H1 (cell line): ENCODE data around the gene ABHD12B. TPM values are rescaled to one million over a fixed set of nuclear protein-coding genes. Genes with fewer than 3 reads are reported as not detected.

ENCODE experiments used
- CTCF ChIA-PET: fragments of 300-600 bp; sonication (Branson Sonifier 250); formaldehyde crosslinking; loops from one replicate; lab custom pipeline; 2021; ENCODE audit not compliant: partially characterized antibody; lab: Charles Lee
- POLR2A ChIA-PET: fragments of 300-600 bp; sonication (Branson Sonifier 250); formaldehyde crosslinking; loops from one replicate; lab custom pipeline; 2021; ENCODE audit warnings: inconsistent platforms; ENCODE audit not compliant: partially characterized antibody; lab: Charles Lee
- DNase-seq, 2 experiments: peaks; one replicate each; pipeline versions ENCODE4 v3.0.0 to v3.0.0-alpha.2; 2010 to 2022; ENCODE audit warnings: low spot score in 2 of 2, low read depth in 1 of 2, mixed read lengths in 1 of 2
- FAIRE-seq: peaks from 2 replicates; lab custom pipeline; 2011; peaks lifted over from hg19 to GRCh38; lab: Jason Lieb, UNC
- H2AFZ ChIP-seq: 2 replicates; pipeline ENCODE4 v1.8.1; 2012; ENCODE audit warnings: low read length, inconsistent platforms
- H2AK5ac ChIP-seq: 2 replicates; pipeline ENCODE4 v1.6.1; 2013; ENCODE audit warnings: low read depth, low read length
- H2BK120ac ChIP-seq: replicated peaks from 2 replicates; pipeline ENCODE3; 2013; ENCODE audit warnings: low read depth, low read length, inconsistent platforms
- H2BK12ac ChIP-seq: 2 replicates; pipeline ENCODE4 v1.6.1; 2013; ENCODE audit warnings: low read depth, low read length
- H2BK15ac ChIP-seq: 2 replicates; pipeline ENCODE4 v1.6.1; 2013; ENCODE audit warnings: low read length
- H2BK20ac ChIP-seq: 2 replicates; pipeline ENCODE4 v1.6.1; 2013; ENCODE audit warnings: low read length
- H2BK5ac ChIP-seq: 2 replicates; pipeline ENCODE4 v1.6.1; 2013; ENCODE audit warnings: low read depth, low read length
- H3K14ac ChIP-seq: 2 replicates; pipeline ENCODE4 v1.6.1; 2013; ENCODE audit warnings: inconsistent platforms; ENCODE audit not compliant: insufficient read length
- H3K18ac ChIP-seq: 2 replicates; pipeline ENCODE4 v1.6.1; 2013; ENCODE audit warnings: low read length; ENCODE audit errors: extremely low read depth
- H3K23ac ChIP-seq: 2 replicates; pipeline ENCODE4 v1.6.1; 2013; ENCODE audit warnings: inconsistent platforms; ENCODE audit not compliant: insufficient read length
- H3K23me2 ChIP-seq: 2 replicates; pipeline ENCODE4 v1.6.1; 2013; ENCODE audit warnings: low read depth, low read length
- H3K27ac ChIP-seq: 2 replicates; pipeline ENCODE4 v1.6.1; 2011; ENCODE audit warnings: low read depth, low read length, inconsistent platforms
- H3K27me3 ChIP-seq, 4 experiments: replicated peaks in 1 of 4; 1 replicate in 1 of 4; 2 replicates in 3 of 4; pipeline versions ENCODE4 v1.6.1 to v1.8.1; 2011 to 2013; ENCODE audit warnings: low read length in 3 of 4, mild to moderate bottlenecking in 3 of 4, inconsistent platforms in 2 of 4, mixed read lengths in 2 of 4, moderate library complexity in 1 of 4; ENCODE audit not compliant: control insufficient read depth in 3 of 4, insufficient read depth in 3 of 4; ENCODE audit errors: extremely low read depth in 1 of 4
- H3K36me3 ChIP-seq, 4 experiments: 2 replicates each; pipeline versions ENCODE4 v1.6.1 to v1.8.1; 2011 to 2013; ENCODE audit warnings: mild to moderate bottlenecking in 4 of 4, low read length in 3 of 4, moderate library complexity in 2 of 4, control low read depth in 1 of 4, inconsistent platforms in 1 of 4; ENCODE audit not compliant: insufficient read depth in 4 of 4, control insufficient read depth in 2 of 4
- H3K4ac ChIP-seq: replicated peaks from 2 replicates; pipeline ENCODE3; 2013; ENCODE audit warnings: low read length, low read depth, mixed read lengths, inconsistent platforms; ENCODE audit not compliant: insufficient read length
- H3K4me1 ChIP-seq, 4 experiments: replicated peaks in 1 of 4; 1 replicate in 1 of 4; 2 replicates in 3 of 4; pipeline versions ENCODE4 v1.6.1 to v1.8.1; 2011 to 2013; ENCODE audit warnings: low read length in 3 of 4, inconsistent platforms in 2 of 4, mixed read lengths in 1 of 4; ENCODE audit not compliant: insufficient read depth in 4 of 4, control insufficient read depth in 3 of 4
- H3K4me2 ChIP-seq, 2 experiments: 2 replicates each; pipeline versions ENCODE4 v1.6.1 to v1.8.1; 2011 to 2013; ENCODE audit warnings: low read depth in 2 of 2, low read length in 2 of 2, control low read depth in 1 of 2, inconsistent platforms in 1 of 2, mild to moderate bottlenecking in 1 of 2; ENCODE audit not compliant: insufficient read depth in 1 of 2
- H3K4me3 ChIP-seq, 4 experiments: fragments of 200-600, 300-600 bp in 1 of 4; sonication (generic), shearing (Covaris generic), sonication (Bioruptor Twin) in 1 of 4; 2 replicates each; pipeline versions ENCODE4 v1.5.1 to v1.8.1; 2011 to 2016; ENCODE audit warnings: low read length in 4 of 4, low read depth in 3 of 4, control low read depth in 2 of 4, inconsistent platforms in 2 of 4, mild to moderate bottlenecking in 2 of 4, mixed read lengths in 1 of 4, moderate library complexity in 1 of 4; ENCODE audit not compliant: insufficient read depth in 2 of 4; ENCODE audit errors: extremely low read depth in 1 of 4
- H3K56ac ChIP-seq: replicated peaks from 2 replicates; pipeline ENCODE3; 2013; ENCODE audit warnings: low read depth, mild to moderate bottlenecking, mixed read lengths, low read length, inconsistent platforms; ENCODE audit not compliant: insufficient read length
- H3K79me1 ChIP-seq: 2 replicates; pipeline ENCODE4 v1.6.1; 2013; ENCODE audit warnings: low read depth, low read length, control low read depth
- H3K79me2 ChIP-seq, 2 experiments: 2 replicates each; pipeline versions ENCODE4 v1.6.1 to v1.8.1; 2012 to 2013; ENCODE audit warnings: low read length in 2 of 2, mild to moderate bottlenecking in 2 of 2, inconsistent platforms in 1 of 2; ENCODE audit not compliant: insufficient read depth in 2 of 2, control insufficient read depth in 1 of 2
- H3K9ac ChIP-seq, 4 experiments: replicated peaks in 1 of 4; 1 replicate in 1 of 4; 2 replicates in 3 of 4; pipeline versions ENCODE4 v1.6.1 to v1.8.1; 2011 to 2013; ENCODE audit warnings: low read depth in 3 of 4, low read length in 3 of 4, control low read depth in 2 of 4, mild to moderate bottlenecking in 2 of 4, moderate library complexity in 2 of 4, inconsistent platforms in 1 of 4; ENCODE audit errors: extremely low read depth in 1 of 4
- H3K9me3 ChIP-seq, 2 experiments: 2 replicates each; pipeline versions ENCODE4 v1.6.1 to v1.8.1; 2012 to 2013; ENCODE audit warnings: mild to moderate bottlenecking in 2 of 2, moderate library complexity in 2 of 2, control low read depth in 1 of 2, inconsistent platforms in 1 of 2, low read depth in 1 of 2, low read length in 1 of 2, mixed read lengths in 1 of 2; ENCODE audit not compliant: insufficient read depth in 2 of 2
- H4K20me1 ChIP-seq, 2 experiments: replicated peaks in 1 of 2; 2 replicates each; pipeline versions ENCODE3 to v1.8.1; 2011 to 2013; ENCODE audit warnings: inconsistent platforms in 2 of 2, low read length in 2 of 2, mild to moderate bottlenecking in 1 of 2; ENCODE audit not compliant: insufficient read depth in 2 of 2, control insufficient read depth in 1 of 2
- H4K5ac ChIP-seq: 2 replicates; pipeline ENCODE4 v1.6.1; 2013; ENCODE audit warnings: low read length, low read depth, mixed read lengths, inconsistent platforms; ENCODE audit not compliant: insufficient read length
- H4K8ac ChIP-seq: 2 replicates; pipeline ENCODE4 v1.8.0; 2013; ENCODE audit warnings: mild to moderate bottlenecking, moderate library complexity, low read length, inconsistent platforms; ENCODE audit not compliant: insufficient read depth; ENCODE audit errors: extremely low read depth
- H4K91ac ChIP-seq: replicated peaks from 2 replicates; pipeline ENCODE3; 2013; ENCODE audit warnings: low read length, mixed read lengths, inconsistent platforms; ENCODE audit not compliant: insufficient read length
- TBP ChIP-seq: IDR thresholded peaks from 2 replicates; pipeline ENCODE4 v1.6.1; 2011; ENCODE audit warnings: low read depth, low read length, improper control_type of control experiment
- WGBS, 2 experiments: shearing (Covaris generic) in 1 of 2; methylation state at CpG; one replicate each; pipeline versions ENCODE4 v1.1.6 to v1.1.7; 2013 to 2015; ENCODE audit warnings: low lambda C conversion rate in 2 of 2, mixed read lengths in 2 of 2, inconsistent platforms in 1 of 2, low coverage in 1 of 2, missing lambda C conversion rate in 1 of 2; ENCODE audit not compliant: insufficient replicate concordance in 2 of 2, insufficient coverage in 1 of 2, insufficient read length in 1 of 2; ENCODE audit errors: extremely low coverage in 1 of 2, missing lambda C conversion rate in 1 of 2; 5-methylcytosine and 5-hydroxymethylcytosine counted together
- polyA plus RNA-seq, 7 experiments: library from polyadenylated mRNA; depleted of rRNA in 3 of 7; stranded (reverse) in 5 of 7; unstranded in 2 of 7; fragments of >200 nt in 5 of 7; fragments of 200-250 nt in 2 of 7; gene quantifications; 1 replicate in 5 of 7; 2 replicates in 1 of 7; 4 replicates in 1 of 7; pipeline versions ENCODE4 v1.2.1 to v1.2.3, GENCODE V29; 2011 to 2013; ENCODE audit warnings: missing spikeins in 2 of 7, mixed read lengths in 2 of 7
- total RNA-seq: library from RNA; stranded (reverse); fragmentation: NEBNext Ultra II Directional; extraction: Animal tissue kit (Norgen Biotek cat#: 25700); gene quantifications from 2 replicates; pipeline ENCODE4 v1.2.1, GENCODE V29; 2021

Gene ABHD12B
- total and polyA plus RNA-seq, 2 of the 8 experiments (the other 6 are each of a cell fraction or from before 2014, with no cell fraction given), result 4.0 to 102 TPM

GRCh38 chr14:50937800-50938199, 65.9 kb downstream of the ABHD12B start:
- Histone ChIP-seq H2AK5ac (no peak overlapping the region), H3K56ac (no peak overlapping the region), H2BK15ac (no peak overlapping the region), H3K4me1 (no peaks in the 10 kb centered on the region), H3K27me3 (no peaks in the 10 kb centered on the region), H3K27ac (no peak overlapping the region), H3K23ac (no peak overlapping the region), H3K36me3 (peaks cover 0 to 4% (median 0%) of the 10 kb centered on the region in 4 experiments; a peak in 2 of 8 replicates), H3K4me3 (no peak overlapping the region), H4K91ac (no peak overlapping the region), H2BK120ac (no peak overlapping the region), H3K9me3 (no peaks in the 10 kb centered on the region), H3K79me2 (no peaks in the 10 kb centered on the region), H3K79me1 (peaks cover 2% of the 10 kb centered on the region; the same call in 1 of the 2 replicates), H3K14ac (no peak overlapping the region), H4K5ac (no peak overlapping the region), H4K20me1 (no peaks in the 10 kb centered on the region), H2AFZ (no peak overlapping the region), H3K9ac (no peak overlapping the region), H2BK12ac (no peak overlapping the region), H2BK20ac (no peak overlapping the region), H3K23me2 (no peaks in the 10 kb centered on the region), H3K4me2 (no peak overlapping the region), H3K4ac (no peak overlapping the region), H2BK5ac (no peak overlapping the region), H3K18ac (no peak overlapping the region), H4K8ac (no peak overlapping the region)
- FAIRE-seq, result no peak
- DNase-seq, result no peak
- 90% methylated on average over 4 of the region's 4 CpGs; no CpG with 5 or more reads in 1 of the 2 experiments for WGBS, 2 experiments
- POLR2A ChIA-PET, result no interaction called here
- TF ChIP-seq TBP, result no peak
- CTCF ChIA-PET, result interaction anchor here (0.8 to 1.8 kb wide), 3 partner anchors 9 to 22 kb away, joined by 3 to 6 read pairs (median 3); no protein-coding TSS in a partner anchor
